ENCODE measurements around the gene LCE3A. TPM values are rescaled to one million over a fixed set of nuclear protein-coding genes. Genes with fewer than 3 reads are reported as not detected.

The LCE3A gene
- total and polyA plus RNA-seq, 12 donors: not detected

- no peaks in the 10 kb centered on the region for H3K4me1 ChIP-seq (replicated peaks in 1 of 2)
- TF ChIP-seq CTCF (IDR thresholded peaks at IDR 0.05): no peak
- no peak for TF ChIP-seq POLR2A (IDR thresholded peaks at IDR 0.05)
- H3K27me3 ChIP-seq: peaks cover 3% of the 10 kb centered on the region
- H3K36me3 ChIP-seq (replicated peaks in 1 of 2): no peaks in the 10 kb centered on the region
- 76 to 88% (median 82%) methylated on average over 4 of the region's 4 CpGs for WGBS, 4 donors
- no peak overlapping the region for H3K27ac ChIP-seq
- H3K4me3 ChIP-seq: no peak overlapping the region
- intact Hi-C loops (cut with DNase I): no loop called here
- no peaks in the 10 kb centered on the region for H3K9me3 ChIP-seq (replicated peaks in 1 of 3)
- DNase-seq: no peak
Observed at GRCh38 chr1:152657677-152658076, 34.8 kb upstream of the LCE3A start.

GRCh38 chr1:152656459-152656858 is 33.6 kb upstream of the LCE3A start:
- Histone ChIP-seq H3K9me3 (replicated peaks in 1 of 3) (no peaks in the 10 kb centered on the region), H3K4me3 (no peak overlapping the region), H3K4me1 (replicated peaks in 1 of 2) (no peaks in the 10 kb centered on the region), H3K27me3 (no peaks in the 10 kb centered on the region), H3K36me3 (replicated peaks in 1 of 2) (no peaks in the 10 kb centered on the region), H3K27ac (no peak overlapping the region)
- TF ChIP-seq CTCF (IDR thresholded peaks at IDR 0.05) (no peak), POLR2A (IDR thresholded peaks at IDR 0.05) (no peak)
- intact Hi-C loops (cut with DNase I): no loop called here
- no peak for DNase-seq
- WGBS, 4 donors: 22 to 71% (median 53%) methylated on average over 1 to 2 of the region's 2 CpGs

GRCh38 chr1:152654110-152654509 is 31.2 kb upstream of the LCE3A start:
- intact Hi-C loops (cut with DNase I): no loop called here

GRCh38 chr1:152646656-152647055 is 23.8 kb upstream of the LCE3A start:
- no peak overlapping the region for H3K27ac ChIP-seq
- no peaks in the 10 kb centered on the region for H3K9me3 ChIP-seq (replicated peaks in 1 of 3)
- no peaks in the 10 kb centered on the region for H3K4me1 ChIP-seq (replicated peaks in 1 of 2)
- DNase-seq: no peak
- intact Hi-C loops (cut with DNase I): no loop called here
- H3K4me3 ChIP-seq: no peak overlapping the region
- no peaks in the 10 kb centered on the region for H3K36me3 ChIP-seq (replicated peaks in 1 of 2)
- H3K27me3 ChIP-seq: no peaks in the 10 kb centered on the region
- no peak for TF ChIP-seq POLR2A (IDR thresholded peaks at IDR 0.05)
- no peak for TF ChIP-seq CTCF (IDR thresholded peaks at IDR 0.05)

More at GRCh38 chr1:152654110-152654509, 31.2 kb upstream of the LCE3A start:
- Histone ChIP-seq H3K4me3 (no peak overlapping the region), H3K27ac (no peak overlapping the region), H3K36me3 (replicated peaks in 1 of 2) (no peaks in the 10 kb centered on the region), H3K9me3 (replicated peaks in 1 of 3) (no peaks in the 10 kb centered on the region), H3K27me3 (no peaks in the 10 kb centered on the region), H3K4me1 (replicated peaks in 1 of 2) (no peaks in the 10 kb centered on the region)
- peak in 6 of 7 donors; percentile 17 to 38 (median 30) for DNase-seq
- WGBS, 4 donors: 28 to 33% (median 32%) methylated on average over 10 of the region's 10 CpGs
- TF ChIP-seq POLR2A (IDR thresholded peaks at IDR 0.05) (no peak), CTCF (IDR thresholded peaks at IDR 0.05) (peak in 5 of 6 experiments; percentile 24 to 49 (median 35))

Data from adrenal gland (tissue), 12 donors.